HepG2 (cell line): ENCODE measurements around the gene TSSK3. TPM values are rescaled to one million over a fixed set of nuclear protein-coding genes. Genes with fewer than 3 reads are reported as not detected.

Source experiments
- ATF4 ChIP-seq, 2 experiments: fragments of 450-650 bp in 1 of 2; sonication (generic) in 1 of 2; formaldehyde crosslinking; IDR thresholded peaks; 2 replicates each; pipeline versions ENCODE4 v1.5.0 to v1.8.0; 2020 to 2022; ENCODE audit warnings: mild to moderate bottlenecking in 1 of 2, missing genetic modification reagents in 1 of 2
- ELF3 ChIP-seq: IDR thresholded peaks from 2 replicates; pipeline ENCODE4 v1.6.1; 2016; ENCODE audit warnings: missing genetic modification reagents, missing compliant biosample characterization
- FLYWCH1 ChIP-seq: sonication (generic); formaldehyde crosslinking; IDR thresholded peaks from 2 replicates; pipeline ENCODE4 v1.8.1; 2023; ENCODE audit warnings: mild to moderate bottlenecking, missing genetic modification reagents
- GRHL1 ChIP-seq: sonication (generic); formaldehyde crosslinking; conservative IDR thresholded peaks from 2 replicates; pipeline ENCODE4 v1.8.0; 2022; ENCODE audit warnings: missing genetic modification reagents
- HDAC1 ChIP-seq: sonication (generic); formaldehyde crosslinking; IDR thresholded peaks from 2 replicates; pipeline ENCODE4 v1.5.1; 2020; ENCODE audit warnings: mild to moderate bottlenecking, missing genetic modification reagents
- HMGXB4 ChIP-seq, 2 experiments: sonication (generic) in 1 of 2; formaldehyde crosslinking in 1 of 2; IDR thresholded peaks; 2 replicates each; pipeline versions ENCODE4 v1.4.0 to v1.6.1; 2018 to 2020; ENCODE audit warnings: missing genetic modification reagents in 2 of 2, borderline replicate concordance in 1 of 2, low read depth in 1 of 2, mild to moderate bottlenecking in 1 of 2, missing biosample characterization in 1 of 2
- PAX8 ChIP-seq: sonication (generic); formaldehyde crosslinking; IDR thresholded peaks from 2 replicates; pipeline ENCODE4 v1.8.0; 2022; ENCODE audit warnings: mild to moderate bottlenecking, missing genetic modification reagents, borderline replicate concordance
- RFXANK ChIP-seq: IDR thresholded peaks from 2 replicates; pipeline ENCODE4 v1.6.1; 2016
- THAP11 ChIP-seq: IDR thresholded peaks from 2 replicates; pipeline ENCODE4 v1.6.1; 2016; ENCODE audit warnings: missing biosample characterization, missing genetic modification reagents
- TP53 ChIP-seq: sonication (generic); formaldehyde crosslinking; conservative IDR thresholded peaks from 2 replicates; pipeline ENCODE4 v1.4.0; 2020; ENCODE audit warnings: missing genetic modification reagents
- ZNF496 ChIP-seq: sonication (generic); formaldehyde crosslinking; IDR thresholded peaks from 2 replicates; pipeline ENCODE4 v1.8.1; 2023; ENCODE audit warnings: mild to moderate bottlenecking, moderate library complexity, missing genetic modification reagents; ENCODE audit not compliant: insufficient replicate concordance
- ZNF777 ChIP-seq: sonication (generic); formaldehyde crosslinking; IDR thresholded peaks from 2 replicates; pipeline ENCODE4 v1.4.0; 2020; ENCODE audit warnings: missing genetic modification reagents
- ZNF800 ChIP-seq: sonication (generic); formaldehyde crosslinking; IDR thresholded peaks from 2 replicates; pipeline ENCODE4 v1.4.0; 2020; ENCODE audit warnings: missing genetic modification reagents
- ZSCAN25 ChIP-seq: sonication (generic); formaldehyde crosslinking; IDR thresholded peaks from 2 replicates; pipeline ENCODE4 v1.8.0; 2022; ENCODE audit warnings: mild to moderate bottlenecking, missing genetic modification reagents
- ZSCAN30 ChIP-seq: sonication (generic); formaldehyde crosslinking; IDR thresholded peaks from 2 replicates; pipeline ENCODE4 v1.5.0; 2020; ENCODE audit warnings: mild to moderate bottlenecking, missing genetic modification reagents
- polyA plus RNA-seq, 8 experiments: library from polyadenylated mRNA; depleted of rRNA in 3 of 8; stranded (reverse) in 7 of 8; unstranded in 1 of 8; fragments of >200 nt; fragmentation: Illumina TruSeq in 4 of 8; extraction: Trizol in 4 of 8; gene quantifications; 2 replicates each; pipeline versions ENCODE4 v1.2.1 to v1.2.3, GENCODE V29; 2011 to 2016; ENCODE audit warnings: low read depth in 4 of 8, missing spikeins in 1 of 8, mixed read lengths in 1 of 8; ENCODE audit not compliant: insufficient read depth in 1 of 8
- total RNA-seq, 5 experiments: library from RNA; depleted of rRNA; stranded (reverse); fragments of >200 nt; fragmentation: Illumina TruSeq; extraction: Trizol; gene quantifications; 2 replicates each; pipeline ENCODE4 v1.2.3, GENCODE V29; 2016; ENCODE audit warnings: low read depth in 1 of 5
- TF ChIP-seq, protein P1 (sequence below): sonication (generic); formaldehyde crosslinking; IDR thresholded peaks from 2 replicates; pipeline ENCODE4 v1.4.0; 2020; ENCODE audit warnings: missing genetic modification reagents

The TSSK3 gene
- total and polyA plus RNA-seq, 2 of the 13 experiments (the other 11 are each of a cell fraction or from before 2014, with no cell fraction given) = 1.0 to 1.1 TPM

GRCh38 chr1:32335790-32336590 lies 26.3 kb upstream of the TSSK3 start, which contains the start of gene MARCKSL1 (continued):
- TF ChIP-seq, protein P1, sequence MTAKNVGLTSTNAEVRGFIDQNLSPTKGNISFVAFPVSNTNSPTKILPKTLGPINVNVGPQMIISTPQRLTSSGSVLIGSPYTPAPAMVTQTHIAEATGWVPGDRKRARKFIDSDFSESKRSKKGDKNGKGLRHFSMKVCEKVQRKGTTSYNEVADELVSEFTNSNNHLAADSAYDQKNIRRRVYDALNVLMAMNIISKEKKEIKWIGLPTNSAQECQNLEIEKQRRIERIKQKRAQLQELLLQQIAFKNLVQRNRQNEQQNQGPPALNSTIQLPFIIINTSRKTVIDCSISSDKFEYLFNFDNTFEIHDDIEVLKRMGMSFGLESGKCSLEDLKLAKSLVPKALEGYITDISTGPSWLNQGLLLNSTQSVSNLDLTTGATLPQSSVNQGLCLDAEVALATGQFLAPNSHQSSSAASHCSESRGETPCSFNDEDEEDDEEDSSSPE (CRISPR knock-in tag) = peak; percentile 70; the same call in 1 of the 2 replicates
- no peak for TF ChIP-seq GRHL1 (CRISPR knock-in tag)
- TF ChIP-seq PAX8 = no peak
- TF ChIP-seq ZSCAN25 = 0 out of 2 replicates have a peak, but pooled peaks have one; percentile 22
- peak; percentile 33; the same call in 1 of the 2 replicates for TF ChIP-seq THAP11 (CRISPR knock-in tag)
- peak; percentile 62 for TF ChIP-seq ELF3
- peak in 1 of 2 experiments; percentile 23; a peak in 1 of 4 replicates for TF ChIP-seq ATF4 (CRISPR knock-in tag; IDR thresholded peaks at IDR 0.05)
- 0 out of 2 replicates have a peak, but pooled peaks have one; percentile 19 for TF ChIP-seq ZSCAN30 (CRISPR knock-in tag)
- 0 out of 2 replicates have a peak, but pooled peaks have one; percentile 76 for TF ChIP-seq FLYWCH1 (CRISPR knock-in tag)
- no peak; the same call in 1 of the 2 replicates for TF ChIP-seq ZNF777
- TF ChIP-seq HMGXB4 (CRISPR knock-in tag; IDR thresholded peaks at IDR 0.05; ENCODE audit: borderline replicate concordance in 1 of 2, low read depth in 1 of 2) = peak in 1 of 2 experiments; percentile 54; a peak in 1 of 4 replicates
- no peak for TF ChIP-seq TP53 (CRISPR knock-in tag)
- 0 out of 2 replicates have a peak, but pooled peaks have one; percentile 47 for TF ChIP-seq RFXANK (CRISPR knock-in tag)
- peak; percentile 63 for TF ChIP-seq HDAC1
- 0 out of 2 replicates have a peak, but pooled peaks have one; percentile 47 for TF ChIP-seq ZNF800
- no peak for TF ChIP-seq ZNF496 (CRISPR knock-in tag)
